Spleen (tissue), 7 donors: ENCODE results near the gene ST6GALNAC3.

Experiments used
- POLR2A ChIP-seq, 3 donors: fragments of 450-650 bp; IDR thresholded peaks; one replicate each; pipeline ENCODE4 v1.5.1; 2017; ENCODE audit warnings: antibody characterized with exemption in 3 of 3, mild to moderate bottlenecking in 1 of 3
- POLR2AphosphoS5 ChIP-seq, 3 donors: sonication (generic); formaldehyde crosslinking; IDR thresholded peaks; one replicate each; pipeline ENCODE4 v1.5.1; 2017; ENCODE audit warnings: antibody characterized with exemption in 3 of 3
- TF ChIP-seq, protein P1 (sequence below), 11 experiments: fragments of 200-600 bp in 7 of 11; fragments of 450-650 bp in 4 of 11; sonication (generic) in 4 of 11; IDR thresholded peaks in 8 of 11; conservative IDR thresholded peaks in 3 of 11; 1 replicate in 7 of 11; 2 replicates in 4 of 11; pipeline versions ENCODE4 v1.4.0 to v1.8.0; 2016 to 2021; ENCODE audit warnings: antibody characterized with exemption in 11 of 11, inconsistent platforms in 4 of 11, mild to moderate bottlenecking in 1 of 11
- donor health status: DM: no; HTN: no; CAD: no; lungs with moderate emphysema.
- donor health status: DM: no; HTN: no; CAD: no.
- donor health status: DM: no; HTN: no; CAD: no.

DNA sequence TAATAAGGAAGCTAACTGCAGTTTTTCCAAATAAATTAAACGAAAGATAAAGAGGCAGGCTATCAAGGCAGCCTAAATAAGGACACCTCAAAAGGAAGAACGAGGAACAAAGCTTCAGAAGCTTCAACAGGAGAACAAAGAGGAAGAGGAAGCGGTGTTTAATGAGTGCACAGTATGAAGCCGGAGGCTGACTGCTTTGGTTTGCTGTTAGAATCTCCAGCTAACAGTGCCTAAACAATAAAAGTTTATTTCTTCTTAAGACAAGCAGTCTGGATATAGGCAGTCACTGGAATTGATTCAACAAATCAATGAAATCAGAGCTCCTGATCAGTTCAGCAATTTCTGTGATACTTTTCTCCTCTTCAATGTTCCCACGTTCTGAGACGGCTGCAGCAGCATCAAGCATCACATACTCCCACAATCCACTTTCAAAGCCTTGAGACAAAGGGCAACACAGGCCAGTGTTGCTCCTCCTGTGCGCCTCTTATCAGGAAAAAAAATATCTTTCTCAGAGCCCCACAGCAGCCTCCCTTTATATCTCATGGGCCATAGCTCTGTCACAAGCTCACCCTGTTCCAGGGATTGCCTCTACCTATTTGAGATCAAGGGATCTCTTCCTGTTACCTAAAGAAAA lies 427.2 kb downstream of the ST6GALNAC3 start:
- TF ChIP-seq POLR2AphosphoS5 (IDR thresholded peaks at IDR 0.05): no peak
- TF ChIP-seq, protein P1, sequence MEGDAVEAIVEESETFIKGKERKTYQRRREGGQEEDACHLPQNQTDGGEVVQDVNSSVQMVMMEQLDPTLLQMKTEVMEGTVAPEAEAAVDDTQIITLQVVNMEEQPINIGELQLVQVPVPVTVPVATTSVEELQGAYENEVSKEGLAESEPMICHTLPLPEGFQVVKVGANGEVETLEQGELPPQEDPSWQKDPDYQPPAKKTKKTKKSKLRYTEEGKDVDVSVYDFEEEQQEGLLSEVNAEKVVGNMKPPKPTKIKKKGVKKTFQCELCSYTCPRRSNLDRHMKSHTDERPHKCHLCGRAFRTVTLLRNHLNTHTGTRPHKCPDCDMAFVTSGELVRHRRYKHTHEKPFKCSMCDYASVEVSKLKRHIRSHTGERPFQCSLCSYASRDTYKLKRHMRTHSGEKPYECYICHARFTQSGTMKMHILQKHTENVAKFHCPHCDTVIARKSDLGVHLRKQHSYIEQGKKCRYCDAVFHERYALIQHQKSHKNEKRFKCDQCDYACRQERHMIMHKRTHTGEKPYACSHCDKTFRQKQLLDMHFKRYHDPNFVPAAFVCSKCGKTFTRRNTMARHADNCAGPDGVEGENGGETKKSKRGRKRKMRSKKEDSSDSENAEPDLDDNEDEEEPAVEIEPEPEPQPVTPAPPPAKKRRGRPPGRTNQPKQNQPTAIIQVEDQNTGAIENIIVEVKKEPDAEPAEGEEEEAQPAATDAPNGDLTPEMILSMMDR (IDR thresholded peaks at IDR 0.05 in 8 of 11, conservative IDR thresholded peaks at IDR 0.05 in 3 of 11): no peak
- TF ChIP-seq POLR2A (IDR thresholded peaks at IDR 0.05): no peak
